ENCODE results near the gene PIP5KL1. TPM values are rescaled to one million over a fixed set of nuclear protein-coding genes. Genes with fewer than 3 reads are reported as not detected.

The PIP5KL1 gene
- total and polyA plus RNA-seq, 2 experiments from 2014 or later, result 13.4 to 19.5 TPM

GRCh38 chr9:127960410-127961154, 30.0 kb upstream of the PIP5KL1 start:
- Mint-ChIP-seq H3K36me3 (ENCODE audit: low read depth) (peaks cover 2% of the 10 kb centered on the region; the same call in 1 of the 3 replicates), H3K27me3 (ENCODE audit: insufficient read depth, low read depth, poor library complexity) (peaks cover 20% of the 10 kb centered on the region), H3K9me3 (no peaks in the 10 kb centered on the region), H3K4me3 (no peak overlapping the region), H3K27ac (peak overlapping the region; percentile 68), H3K4me1 (peaks cover 52% of the 10 kb centered on the region)
- ATAC-seq (peak; percentile 19), DNase-seq (ENCODE audit: low spot score) (no peak)
- H3K36me3 ChIP-seq (ENCODE audit: insufficient read depth), result no peaks in the 10 kb centered on the region
- peaks cover 22% of the 10 kb centered on the region for H4K20me1 ChIP-seq (replicated peaks; ENCODE audit: insufficient read depth)
- H3K79me2 ChIP-seq (replicated peaks; ENCODE audit: insufficient read depth), result peaks cover 99% of the 10 kb centered on the region
- H3K4me1 ChIP-seq (ENCODE audit: insufficient read depth), result peaks cover 25% of the 10 kb centered on the region
- peak overlapping the region; percentile 69; the same call in 1 of the 2 replicates for H3K27ac ChIP-seq (ENCODE audit: low read depth)
- H3K27me3 ChIP-seq (ENCODE audit: insufficient read depth), result no peaks in the 10 kb centered on the region
- 0 out of 2 replicates have a peak, but pooled peaks cover 7% of the 10 kb centered on the region for H3F3A ChIP-seq (replicated peaks; ENCODE audit: low read depth)
- H3K4me3 ChIP-seq, result no peak overlapping the region
- H2AFZ ChIP-seq, result no peak overlapping the region
- H3K4me2 ChIP-seq, result no peak overlapping the region
- TF ChIP-seq REST (IDR thresholded peaks at IDR 0.05; ENCODE audit: unreplicated experiment) (no peak), ZNF114 (CRISPR knock-in tag; IDR thresholded peaks at IDR 0.05) (no peak), CREB1 (CRISPR knock-in tag; IDR thresholded peaks at IDR 0.05; ENCODE audit: low read depth) (no peak), ETS1 (IDR thresholded peaks at IDR 0.05) (no peak), POLR2AphosphoS5 (IDR thresholded peaks at IDR 0.05; ENCODE audit: low read depth) (no peak), NANOG (IDR thresholded peaks at IDR 0.05; ENCODE audit: borderline replicate concordance) (no peak), ZNF462 (CRISPR knock-in tag; IDR thresholded peaks at IDR 0.05) (no peak), JUNB (IDR thresholded peaks at IDR 0.05; ENCODE audit: unreplicated experiment) (no peak), STAT1 (IDR thresholded peaks at IDR 0.05; ENCODE audit: unreplicated experiment) (no peak), ZNF331 (CRISPR knock-in tag; IDR thresholded peaks at IDR 0.05; ENCODE audit: low read depth) (no peak), CTCF (conservative IDR thresholded peaks at IDR 0.05; ENCODE audit: low read depth in 2 of 2) (no peak), EZH2 (IDR thresholded peaks at IDR 0.05; ENCODE audit: low read depth, unreplicated experiment) (no peak), EZH2phosphoT487 (IDR thresholded peaks at IDR 0.05; ENCODE audit: unreplicated experiment) (no peak)
- no peaks in the 10 kb centered on the region for H3K9me2 ChIP-seq (ENCODE audit: insufficient read depth)
